Naive thymus-derived CD4-positive, alpha-beta T cell (primary cell): Measurements from ENCODE around the gene DCAKD. TPM values are rescaled to one million over a fixed set of nuclear protein-coding genes. Genes with fewer than 3 reads are reported as not detected.
A peak's percentile ranks its signal among the peaks of the same experiment; 100 is the strongest.

Source experiments
- ATAC-seq: fragments of 150-1000 bp; cut with Tn5 transposase; 2 replicates; pipeline ENCODE4 v1.10.0; 2021; ENCODE audit warnings: mild to moderate bottlenecking, moderate library complexity
- CTCF ChIA-PET: fragments of 350-600 bp; sonication (Branson Sonifier 250); formaldehyde crosslinking; loops from one replicate; lab custom pipeline; 2021; ENCODE audit warnings: antibody characterized with exemption; lab: Charles Lee
- POLR2A ChIA-PET: fragments of 350-600 bp; sonication (Branson Sonifier 250); formaldehyde crosslinking; loops from one replicate; lab custom pipeline; 2021; ENCODE audit warnings: antibody characterized with exemption, inconsistent platforms; lab: Charles Lee
- DNase-seq, 9 donors: peaks; one replicate each; pipeline versions ENCODE4 v3.0.0 to v3.0.0-alpha.2; 2020 to 2022; ENCODE audit warnings: mixed read lengths in 1 of 9
- H3K27ac ChIP-seq: one replicate; pipeline ENCODE4 v1.7.0; 2013; ENCODE audit warnings: mild to moderate bottlenecking, low read depth, low read length, moderate library complexity
- H3K27me3 ChIP-seq, 2 donors: one replicate each; pipeline ENCODE4 v1.7.0; 2013; ENCODE audit warnings: low read length in 2 of 2, mild to moderate bottlenecking in 2 of 2, moderate library complexity in 2 of 2; ENCODE audit not compliant: control insufficient read depth in 2 of 2, insufficient read depth in 2 of 2
- H3K36me3 ChIP-seq, 3 experiments: 1 replicate in 2 of 3; 2 replicates in 1 of 3; pipeline ENCODE4 v1.7.0; 2013; ENCODE audit warnings: low read length in 3 of 3, mild to moderate bottlenecking in 3 of 3, moderate library complexity in 1 of 3; ENCODE audit not compliant: insufficient read depth in 3 of 3, control insufficient read depth in 2 of 3
- H3K4me1 ChIP-seq, 2 donors: one replicate each; pipeline ENCODE4 v1.7.0; 2013; ENCODE audit warnings: low read length in 2 of 2, mild to moderate bottlenecking in 2 of 2, moderate library complexity in 1 of 2; ENCODE audit not compliant: control insufficient read depth in 2 of 2, insufficient read depth in 2 of 2
- H3K4me3 ChIP-seq: 2 replicates; pipeline ENCODE4 v1.7.0; 2013; ENCODE audit warnings: mild to moderate bottlenecking, low read length
- H3K9me3 ChIP-seq, 3 experiments: 1 replicate in 2 of 3; 2 replicates in 1 of 3; pipeline ENCODE4 v1.7.0; 2013; ENCODE audit warnings: low read length in 3 of 3; ENCODE audit not compliant: control insufficient read depth in 2 of 3
- H3K27ac Mint-ChIP-seq, 9 donors: one replicate each; pipeline ENCODE4 v1.8.0; 2020 to 2022; ENCODE audit warnings: mixed read lengths in 9 of 9, mild to moderate bottlenecking in 8 of 9, moderate library complexity in 5 of 9, inconsistent platforms in 2 of 9
- H3K27me3 Mint-ChIP-seq, 5 donors: one replicate each; pipeline ENCODE4 v1.8.0; 2021 to 2022; ENCODE audit warnings: mixed read lengths in 5 of 5, mild to moderate bottlenecking in 1 of 5
- H3K36me3 Mint-ChIP-seq, 5 donors: one replicate each; pipeline ENCODE4 v1.8.0; 2020 to 2022; ENCODE audit warnings: mixed read lengths in 5 of 5, mild to moderate bottlenecking in 3 of 5, inconsistent platforms in 1 of 5
- H3K4me1 Mint-ChIP-seq, 7 donors: one replicate each; pipeline ENCODE4 v1.8.0; 2020 to 2022; ENCODE audit warnings: mixed read lengths in 7 of 7, mild to moderate bottlenecking in 3 of 7, inconsistent platforms in 1 of 7
- H3K4me3 Mint-ChIP-seq, 10 donors: one replicate each; pipeline ENCODE4 v1.8.0; 2020 to 2022; ENCODE audit warnings: mild to moderate bottlenecking in 10 of 10, mixed read lengths in 10 of 10, moderate library complexity in 6 of 10, inconsistent platforms in 2 of 10
- H3K9me3 Mint-ChIP-seq, 11 donors: one replicate each; pipeline ENCODE4 v1.8.0; 2020 to 2022; ENCODE audit warnings: mixed read lengths in 11 of 11, mild to moderate bottlenecking in 4 of 11, inconsistent platforms in 1 of 11, moderate library complexity in 1 of 11
- intact Hi-C, 2 donors: fragments of 100-400 bp; cut with micrococcal nuclease; formaldehyde crosslinking; loops; one replicate each; pipeline ENCODE4 v1.15.1; 2023
- polyA plus RNA-seq, 2 donors: library from polyadenylated mRNA; unstranded; fragments of 300-500 nt; fragmentation: Illumina TruSeq; gene quantifications; one replicate each; pipeline ENCODE4 v1.2.3, GENCODE V29; 2021
- total RNA-seq, 6 experiments: library from RNA in 5 of 6; stranded (reverse) in 5 of 6; gene quantifications; 1 replicate in 5 of 6; 2 replicates in 1 of 6; pipeline ENCODE4 v1.2.3 and lab custom pipeline; 2021 to 2026

Gene DCAKD
- total and polyA plus RNA-seq, 7 experiments from 2014 or later = 14.2 to 36.8 (median 27.6) TPM

DNA sequence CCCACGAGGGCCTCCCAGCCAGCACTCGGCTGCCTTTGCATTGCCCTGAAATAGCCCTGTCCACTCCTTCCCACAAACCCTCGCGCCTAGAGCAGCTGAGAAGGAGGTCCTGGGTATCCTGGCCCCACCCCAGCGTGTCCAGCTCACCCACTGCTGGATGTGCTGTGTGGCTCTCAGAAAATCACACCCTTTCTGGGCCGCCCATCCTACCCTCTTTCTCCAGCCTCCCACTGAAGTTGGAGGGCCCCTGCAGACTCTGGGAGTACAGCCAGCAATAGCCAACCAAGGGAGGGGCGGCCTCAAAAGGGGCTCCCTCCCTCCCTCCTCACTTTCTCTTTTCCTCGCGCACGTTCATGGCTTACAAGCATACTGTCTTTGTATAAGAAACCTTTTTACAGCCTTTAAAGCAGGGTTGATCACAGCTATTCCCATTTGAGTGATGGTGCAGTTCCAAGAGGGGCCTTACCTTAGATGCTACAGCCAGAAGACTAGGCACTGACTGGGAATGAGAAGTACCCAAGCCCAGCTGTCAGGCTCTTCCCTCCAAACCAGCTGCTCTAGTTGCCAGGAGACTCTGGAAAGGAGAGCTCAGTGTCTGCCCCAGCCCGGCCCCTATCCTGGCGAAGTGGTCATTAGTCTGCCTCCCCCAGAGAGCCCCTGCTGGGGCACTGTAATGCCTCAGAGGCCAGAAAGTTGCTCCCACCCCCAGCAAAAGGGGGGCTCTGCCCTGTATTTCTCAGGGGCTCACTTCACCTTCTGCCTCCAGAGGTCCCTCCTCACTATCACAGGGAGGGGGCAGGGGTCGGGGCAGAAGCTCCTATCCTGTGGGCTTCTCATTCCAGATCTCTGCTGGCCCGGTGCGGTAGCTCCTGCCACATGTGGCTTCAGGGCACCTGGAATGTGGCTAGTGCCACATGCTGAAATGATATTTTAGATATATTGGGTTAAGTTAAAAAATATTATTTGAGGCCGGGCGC is 38.1 kb downstream of the DCAKD start:
- H3K4me1 ChIP-seq = no peaks in the 10 kb centered on the region
- ChIA-PET CTCF (interaction anchor here (0.6 kb wide), 2 partner anchors 109 to 138 kb away, joined by 3 read pairs; no protein-coding TSS in a partner anchor), POLR2A (interaction anchor here (1.0 kb wide), 1 partner anchor 38 kb away, joined by 3 read pairs; the partner anchor contains the start of gene DCAKD)
- DNase-seq (no peak), ATAC-seq (no peak)
- no peaks in the 10 kb centered on the region for H3K36me3 ChIP-seq
- Mint-ChIP-seq H3K9me3 (no peaks in the 10 kb centered on the region), H3K27ac (no peak overlapping the region), H3K36me3 (no peaks in the 10 kb centered on the region), H3K27me3 (peaks cover 9 to 24% (median 17%) of the 10 kb centered on the region in 5 donors), H3K4me3 (no peak overlapping the region), H3K4me1 (peaks cover 0 to under 1% (median 0%) of the 10 kb centered on the region in 7 donors)
- H3K9me3 ChIP-seq = no peaks in the 10 kb centered on the region
- H3K27ac ChIP-seq = no peak overlapping the region
- intact Hi-C loops = no loop called here
- H3K27me3 ChIP-seq = no peaks in the 10 kb centered on the region
- H3K4me3 ChIP-seq = no peak overlapping the region

GRCh38 chr17:45011767-45012166 is 39.7 kb downstream of the DCAKD start:
- intact Hi-C loops = no loop called here
- CTCF ChIA-PET = interaction anchor here (1.2 kb wide), 1 partner anchor 8 kb away, joined by 3 read pairs; no protein-coding TSS in a partner anchor

GRCh38 chr17:45009676-45010467 is 41.6 kb downstream of the DCAKD start:
- H3K4me1 Mint-ChIP-seq = peaks cover 0 to 3% (median 0%) of the 10 kb centered on the region in 7 donors
- POLR2A ChIA-PET = no interaction called here
- CTCF ChIA-PET = interaction anchor here (1.4 kb wide), 1 partner anchor 12 kb away, joined by 3 read pairs; no protein-coding TSS in a partner anchor

More at GRCh38 chr17:45011767-45012166, 39.7 kb downstream of the DCAKD start:
- Mint-ChIP-seq H3K4me1 (peaks cover 0 to 3% (median 0%) of the 10 kb centered on the region in 7 donors), H3K27ac (no peak overlapping the region), H3K27me3 (peaks cover 9 to 31% (median 15%) of the 10 kb centered on the region in 5 donors), H3K9me3 (no peaks in the 10 kb centered on the region), H3K4me3 (no peak overlapping the region), H3K36me3 (no peaks in the 10 kb centered on the region)
- Histone ChIP-seq H3K4me3 (no peak overlapping the region), H3K36me3 (no peaks in the 10 kb centered on the region), H3K27me3 (no peaks in the 10 kb centered on the region), H3K9me3 (no peaks in the 10 kb centered on the region), H3K4me1 (no peaks in the 10 kb centered on the region), H3K27ac (no peak overlapping the region)
- no peak for ATAC-seq
- POLR2A ChIA-PET = no interaction called here
- DNase-seq = no peak

GRCh38 chr17:45008216-45008615 is 43.2 kb downstream of the DCAKD start:
- Histone ChIP-seq H3K36me3 (no peaks in the 10 kb centered on the region), H3K9me3 (no peaks in the 10 kb centered on the region), H3K27ac (no peak overlapping the region), H3K4me1 (no peaks in the 10 kb centered on the region), H3K4me3 (no peak overlapping the region), H3K27me3 (no peaks in the 10 kb centered on the region)
- ATAC-seq = no peak
- H3K27ac Mint-ChIP-seq = no peak overlapping the region
- H3K9me3 Mint-ChIP-seq = no peaks in the 10 kb centered on the region
- no peak overlapping the region for H3K4me3 Mint-ChIP-seq
- no peak for DNase-seq
- ChIA-PET CTCF (no interaction called here), POLR2A (no interaction called here)
- H3K36me3 Mint-ChIP-seq = no peaks in the 10 kb centered on the region
- intact Hi-C loops = no loop called here
- H3K27me3 Mint-ChIP-seq = peaks cover 0 to 26% (median 8%) of the 10 kb centered on the region in 5 donors
- H3K4me1 Mint-ChIP-seq = peaks cover 0 to 3% (median 0%) of the 10 kb centered on the region in 7 donors

More at GRCh38 chr17:45009676-45010467, 41.6 kb downstream of the DCAKD start:
- intact Hi-C loops = no loop called here
- Mint-ChIP-seq H3K9me3 (no peaks in the 10 kb centered on the region), H3K27ac (peak overlapping the region in 1 of 9 donors; percentile 47), H3K4me3 (no peak overlapping the region), H3K36me3 (no peaks in the 10 kb centered on the region), H3K27me3 (peaks cover 0 to 23% (median 8%) of the 10 kb centered on the region in 5 donors)
- DNase-seq (no peak), ATAC-seq (no peak)
- no peaks in the 10 kb centered on the region for H3K9me3 ChIP-seq
- H3K4me3 ChIP-seq = no peak overlapping the region
- H3K36me3 ChIP-seq = no peaks in the 10 kb centered on the region
- H3K27ac ChIP-seq = no peak overlapping the region
- no peaks in the 10 kb centered on the region for H3K4me1 ChIP-seq
- H3K27me3 ChIP-seq = no peaks in the 10 kb centered on the region

DNA sequence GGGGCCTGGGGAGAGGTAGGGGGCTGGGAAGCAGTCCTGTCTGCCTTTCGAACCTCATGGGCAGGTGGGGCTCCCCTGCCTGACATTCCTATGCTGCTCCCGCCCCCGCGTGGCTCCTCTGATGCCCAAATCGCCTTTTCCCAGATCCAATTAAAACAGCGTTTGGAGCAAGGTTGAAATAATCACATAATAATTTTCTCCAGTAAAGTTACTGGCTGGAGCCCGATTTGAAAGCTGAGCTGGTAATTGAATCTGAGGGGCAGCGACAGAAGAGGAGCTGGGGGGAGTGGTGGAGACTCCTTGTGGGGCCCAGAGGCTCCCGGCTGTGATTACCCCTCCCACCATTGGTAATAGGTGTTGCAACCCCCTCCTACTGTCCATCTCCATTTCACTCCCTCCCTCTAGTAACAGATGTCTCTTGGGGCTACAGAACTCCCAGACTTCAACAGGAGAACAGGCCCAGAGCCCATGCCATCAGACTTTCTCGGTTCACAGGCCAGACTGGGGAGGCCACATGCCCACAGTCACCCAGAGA is 44.4 kb downstream of the DCAKD start:
- no peak overlapping the region for H3K27ac Mint-ChIP-seq
- peaks cover 0 to 26% (median 8%) of the 10 kb centered on the region in 5 donors for H3K27me3 Mint-ChIP-seq
- DNase-seq (no peak), ATAC-seq (no peak)
- H3K9me3 ChIP-seq = no peaks in the 10 kb centered on the region
- no peaks in the 10 kb centered on the region for H3K36me3 ChIP-seq
- no peak overlapping the region for H3K4me3 ChIP-seq
- peaks cover 0 to 3% (median 0%) of the 10 kb centered on the region in 7 donors for H3K4me1 Mint-ChIP-seq
- intact Hi-C loops = no loop called here
- H3K9me3 Mint-ChIP-seq = no peaks in the 10 kb centered on the region
- CTCF ChIA-PET = no interaction called here
- H3K27me3 ChIP-seq = no peaks in the 10 kb centered on the region
- H3K4me1 ChIP-seq = no peaks in the 10 kb centered on the region
- no peaks in the 10 kb centered on the region for H3K36me3 Mint-ChIP-seq
- POLR2A ChIA-PET = no interaction called here
- no peak overlapping the region for H3K27ac ChIP-seq
- no peak overlapping the region for H3K4me3 Mint-ChIP-seq

DNA sequence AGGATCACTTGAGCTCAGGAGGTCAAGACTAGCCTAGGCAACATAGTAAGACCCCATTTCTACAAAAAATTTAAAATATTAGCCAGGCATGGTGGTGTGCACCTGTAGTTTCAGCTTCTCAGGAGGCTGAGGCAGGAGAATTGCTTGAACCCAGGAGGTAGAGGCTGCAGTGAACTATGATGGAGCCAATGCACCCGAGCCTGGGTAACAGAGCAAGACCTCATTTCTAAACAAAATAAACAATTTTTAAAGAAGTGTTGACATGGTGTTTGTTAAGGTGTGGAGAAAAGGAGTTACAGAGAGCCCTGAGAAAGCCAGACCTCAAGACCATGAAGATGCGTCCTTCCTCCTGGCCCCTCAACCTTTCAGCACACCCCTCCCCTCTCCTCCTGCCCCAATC is 45.7 kb downstream of the DCAKD start:
- H3K36me3 ChIP-seq = no peaks in the 10 kb centered on the region
- no peaks in the 10 kb centered on the region for H3K4me1 ChIP-seq
- intact Hi-C loops = no loop called here
- no peak overlapping the region for H3K4me3 Mint-ChIP-seq
- H3K9me3 ChIP-seq = no peaks in the 10 kb centered on the region
- H3K27ac ChIP-seq = no peak overlapping the region
- H3K36me3 Mint-ChIP-seq = peaks cover 0 to 4% (median 0%) of the 10 kb centered on the region in 5 donors
- H3K27me3 Mint-ChIP-seq = peaks cover 0 to 26% (median 8%) of the 10 kb centered on the region in 5 donors
- H3K4me1 Mint-ChIP-seq = peaks cover 0 to 3% (median 0%) of the 10 kb centered on the region in 7 donors
- no peak overlapping the region for H3K27ac Mint-ChIP-seq
- H3K27me3 ChIP-seq = no peaks in the 10 kb centered on the region
- CTCF ChIA-PET = no interaction called here
- no peak overlapping the region for H3K4me3 ChIP-seq
- H3K9me3 Mint-ChIP-seq = no peaks in the 10 kb centered on the region
- ATAC-seq = no peak
- no peak for DNase-seq
- POLR2A ChIA-PET = no interaction called here
